Measurements from ENCODE around the gene ZNF385A. TPM values are rescaled to one million over a fixed set of nuclear protein-coding genes. Genes with fewer than 3 reads are reported as not detected.

Gene ZNF385A
- polyA plus RNA-seq, 1 donor from 2014 or later, result 0.46 TPM

GRCh38 chr12:54405106-54405505 is 20.6 kb upstream of the ZNF385A start:
- Histone ChIP-seq H3F3A (ENCODE audit: insufficient read depth, low read length, poor library complexity, severe bottlenecking) (no peaks in the 10 kb centered on the region), H3K9me2 (ENCODE audit: insufficient read depth, low read length) (no peaks in the 10 kb centered on the region), H3K79me2 (replicated peaks; ENCODE audit: insufficient read depth, low read length) (no peaks in the 10 kb centered on the region), H3K27me3 (ENCODE audit: insufficient read depth, low read depth, low read length) (no peaks in the 10 kb centered on the region), H3K9ac (ENCODE audit: low read length) (no peak overlapping the region), H3K9me3 (ENCODE audit: low read length) (no peaks in the 10 kb centered on the region), H3K27ac (ENCODE audit: low read length) (no peak overlapping the region), H3K4me3 (ENCODE audit: low read length) (no peak overlapping the region), H3K4me2 (ENCODE audit: low read length) (no peak overlapping the region), H3K36me3 (ENCODE audit: insufficient read depth, low read length) (no peaks in the 10 kb centered on the region), H2AFZ (ENCODE audit: low read depth, low read length) (no peak overlapping the region), H4K20me1 (ENCODE audit: insufficient read depth) (no peaks in the 10 kb centered on the region)
- no peak for TF ChIP-seq REST (IDR thresholded peaks at IDR 0.05; ENCODE audit: borderline replicate concordance)
- TF ChIP-seq SMC3 (conservative IDR thresholded peaks at IDR 0.05; ENCODE audit: poor library complexity), result no peak
- no peak for TF ChIP-seq POLR2AphosphoS5 (IDR thresholded peaks at IDR 0.05)
- TF ChIP-seq TAF1 (IDR thresholded peaks at IDR 0.05; ENCODE audit: low read depth), result no peak
- TF ChIP-seq RAD21 (conservative IDR thresholded peaks at IDR 0.05), result no peak
- TF ChIP-seq CTCF (IDR thresholded peaks at IDR 0.05; ENCODE audit: poor library complexity, severe bottlenecking), result no peak

GRCh38 chr12:54404061-54405004 is 19.8 kb upstream of the ZNF385A start:
- H3F3A ChIP-seq (ENCODE audit: insufficient read depth, low read length, poor library complexity, severe bottlenecking), result no peaks in the 10 kb centered on the region
- no peak overlapping the region for H3K9ac ChIP-seq (ENCODE audit: low read length)
- H2AFZ ChIP-seq (ENCODE audit: low read depth, low read length), result no peak overlapping the region
- peak; percentile 54 for TF ChIP-seq CTCF (IDR thresholded peaks at IDR 0.05; ENCODE audit: poor library complexity, severe bottlenecking)
- TF ChIP-seq POLR2AphosphoS5 (IDR thresholded peaks at IDR 0.05), result no peak
- no peaks in the 10 kb centered on the region for H3K9me2 ChIP-seq (ENCODE audit: insufficient read depth, low read length)
- no peak overlapping the region for H3K27ac ChIP-seq (ENCODE audit: low read length)
- no peaks in the 10 kb centered on the region for H3K36me3 ChIP-seq (ENCODE audit: insufficient read depth, low read length)
- H3K27me3 ChIP-seq (ENCODE audit: insufficient read depth, low read depth, low read length), result no peaks in the 10 kb centered on the region
- no peak overlapping the region for H3K4me3 ChIP-seq (ENCODE audit: low read length)
- no peaks in the 10 kb centered on the region for H3K79me2 ChIP-seq (replicated peaks; ENCODE audit: insufficient read depth, low read length)
- no peaks in the 10 kb centered on the region for H4K20me1 ChIP-seq (ENCODE audit: insufficient read depth)
- no peak overlapping the region for H3K4me2 ChIP-seq (ENCODE audit: low read length)
- no peaks in the 10 kb centered on the region for H3K9me3 ChIP-seq (ENCODE audit: low read length)
